VCaP (cell line): ENCODE data around the gene PYGO1.
A peak's percentile ranks its signal among the peaks of the same experiment; 100 is the strongest.

Experiments used
- H3K27ac ChIP-seq: fragments of 450-650 bp; 2 replicates; pipeline ENCODE4 v1.5.1; 2017
- CTCF ChIP-seq: fragments of 450-650 bp; conservative IDR thresholded peaks from 2 replicates; pipeline ENCODE4 v1.5.1; 2017; ENCODE audit warnings: mild to moderate bottlenecking, moderate library complexity

Gene PYGO1

GRCh38 chr15:55588070-55588814, at the start of gene PYGO1:
Gene PYGO1 (minus strand): TSS chr15:55588345. CDS start chr15:55587883, 462 bp downstream.
- no peak; the same call in none of the 2 replicates for TF ChIP-seq CTCF
- H3K27ac ChIP-seq = peak within 1 kb of the TSS; percentile 64

- no peak for TF ChIP-seq CTCF
- no peak overlapping the region for H3K27ac ChIP-seq
These were observed 48.9 kb upstream of the PYGO1 start for GRCh38 chr15:55637086-55637485.

GRCh38 chr15:55633731-55634130, 45.6 kb upstream of the PYGO1 start:
- no peak for TF ChIP-seq CTCF
- no peak overlapping the region for H3K27ac ChIP-seq

GRCh38 chr15:55632434-55632833, 44.3 kb upstream of the PYGO1 start:
- no peak for TF ChIP-seq CTCF
- no peak overlapping the region for H3K27ac ChIP-seq

GRCh38 chr15:55630858-55631257, 42.7 kb upstream of the PYGO1 start:
- TF ChIP-seq CTCF = no peak
- no peak overlapping the region for H3K27ac ChIP-seq

GRCh38 chr15:55628369-55628730, 40.2 kb upstream of the PYGO1 start:
- H3K27ac ChIP-seq = no peak overlapping the region
- no peak for TF ChIP-seq CTCF

- no peak overlapping the region for H3K27ac ChIP-seq
- no peak for TF ChIP-seq CTCF
These were observed 39.7 kb upstream of the PYGO1 start for GRCh38 chr15:55627730-55628368.
